UCSD-AML1 (cell line): ENCODE results near the gene UBE2I.

ENCODE experiments used
- DNase-seq: peaks from one replicate; lab custom pipeline; 2025; ENCODE audit not compliant: unreplicated experiment; lab: John Stamatoyannopoulos, UW

Gene UBE2I

DNA sequence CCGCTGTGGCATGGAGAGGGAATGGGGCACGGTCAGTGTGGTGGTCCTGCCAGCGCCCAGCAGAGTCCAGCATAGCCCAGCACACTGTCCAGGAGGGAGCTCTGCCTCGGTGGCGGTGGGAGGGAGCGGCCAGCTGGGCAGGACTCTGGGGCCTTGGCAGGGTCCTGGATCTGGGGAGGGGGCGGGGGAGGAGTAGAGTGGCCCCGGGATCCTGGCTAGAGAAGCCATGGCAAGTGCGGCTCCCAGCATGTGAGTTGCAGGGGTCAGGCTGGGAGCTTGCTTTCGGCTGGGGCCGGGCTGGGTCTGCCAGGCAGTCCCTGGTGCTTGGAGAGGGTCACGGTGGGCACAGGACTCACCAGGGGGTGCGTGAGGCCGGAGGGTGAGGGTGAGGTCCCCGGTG lies 46.2 kb downstream of the UBE2I start:
- DNase-seq: no peak

DNA sequence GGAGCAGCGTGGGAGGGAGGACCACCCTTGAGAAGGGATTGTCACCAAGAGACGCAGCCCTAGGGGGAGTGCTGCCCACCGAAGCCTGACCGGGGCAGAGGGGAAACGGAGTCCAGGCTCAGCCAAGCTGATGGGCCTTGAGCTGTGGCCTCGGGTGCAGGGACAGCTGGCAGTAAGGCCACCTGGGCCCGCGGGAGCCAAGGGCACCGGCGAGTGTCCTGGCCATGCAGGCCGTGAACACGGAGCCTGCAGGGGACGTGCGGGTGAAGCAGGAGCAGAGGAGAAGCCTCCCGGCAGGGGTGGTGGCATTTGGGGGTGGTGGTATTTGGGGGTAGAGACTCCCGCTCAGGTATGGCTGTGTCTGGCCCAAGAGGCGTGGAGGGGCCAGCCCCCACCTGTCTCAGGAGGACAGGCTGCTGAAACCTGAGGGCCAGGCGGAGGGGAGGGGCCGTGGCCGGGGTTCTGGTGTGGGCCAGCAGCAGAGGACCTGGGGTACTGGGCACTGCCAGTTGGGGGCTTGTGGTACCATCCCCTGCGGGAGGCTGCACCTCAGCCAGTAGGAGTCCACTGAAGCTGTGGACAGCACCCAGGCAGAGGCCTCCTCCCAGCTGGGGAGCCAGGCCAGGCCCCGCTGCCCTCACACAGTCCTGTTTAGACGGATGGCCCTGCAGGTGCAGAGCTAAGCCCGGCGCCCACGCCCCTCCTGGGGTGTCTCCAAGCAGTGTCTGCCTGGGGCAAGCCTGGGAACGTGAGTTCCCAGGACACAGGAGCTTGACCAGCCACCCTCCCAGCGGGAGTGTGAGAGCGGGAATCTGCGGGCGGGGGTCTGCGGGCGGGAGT lies 46.8 kb downstream of the UBE2I start:
- DNase-seq: no peak

DNA sequence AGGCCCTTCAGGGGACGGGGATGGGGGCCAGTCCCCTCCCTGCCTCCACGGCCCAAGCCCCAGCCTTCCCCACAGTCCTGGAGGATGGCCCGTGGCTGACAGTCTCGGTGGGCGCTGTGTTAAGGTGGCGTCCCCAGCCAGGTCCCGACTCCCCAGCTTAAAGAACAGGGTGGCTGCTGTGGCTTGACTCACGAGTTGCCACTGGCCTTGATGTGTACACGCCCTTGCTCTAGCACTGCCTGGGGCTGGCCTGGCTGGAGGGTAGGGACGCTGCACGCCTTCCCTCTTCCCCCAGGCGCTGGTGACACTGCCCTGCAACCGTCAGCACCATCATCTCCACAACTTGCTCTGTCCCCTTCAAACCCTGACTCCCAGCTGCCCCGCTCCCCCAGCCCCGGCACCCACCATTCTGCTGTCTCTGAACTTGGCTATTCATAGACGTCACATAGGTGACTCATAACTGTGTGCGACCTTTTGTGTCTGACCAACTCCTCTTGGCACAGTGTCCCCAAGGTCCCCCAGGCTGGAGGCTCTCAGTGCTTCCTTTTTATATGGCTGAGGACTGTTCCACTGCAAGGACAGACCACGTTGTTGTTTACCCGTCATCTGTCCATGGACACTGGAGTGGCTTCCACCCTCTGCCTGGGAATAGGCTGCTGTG lies 48.6 kb downstream of the UBE2I start:
- DNase-seq: no peak

DNA sequence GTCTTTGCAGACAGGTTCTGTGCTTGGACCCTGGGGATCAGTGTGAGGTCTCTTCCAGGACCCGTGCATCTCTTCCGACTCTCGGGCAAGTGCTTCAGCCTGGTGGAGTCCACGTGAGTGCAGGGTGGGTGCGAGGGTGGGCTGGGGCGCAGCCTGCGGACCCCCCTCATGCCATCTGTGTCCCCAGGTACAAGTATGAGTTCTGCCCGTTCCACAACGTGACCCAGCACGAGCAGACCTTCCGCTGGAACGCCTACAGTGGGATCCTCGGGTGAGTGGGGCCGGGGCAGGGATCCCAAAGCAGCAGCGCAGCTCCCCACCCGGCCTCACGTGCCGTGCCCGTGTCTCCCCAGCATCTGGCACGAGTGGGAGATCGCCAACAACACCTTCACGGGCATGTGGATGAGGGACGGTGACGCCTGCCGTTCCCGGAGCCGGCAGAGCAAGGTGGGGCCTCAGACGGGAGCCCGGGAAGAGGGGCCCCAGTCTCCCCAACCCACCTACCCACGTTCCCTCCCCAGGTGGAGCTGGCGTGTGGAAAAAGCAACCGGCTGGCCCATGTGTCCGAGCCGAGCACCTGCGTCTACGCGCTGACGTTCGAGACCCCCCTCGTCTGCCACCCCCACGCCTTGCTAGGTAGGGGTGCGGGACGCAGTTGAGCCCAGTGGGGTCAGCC lies 52.4 kb downstream of the UBE2I start:
- DNase-seq: no peak

DNA sequence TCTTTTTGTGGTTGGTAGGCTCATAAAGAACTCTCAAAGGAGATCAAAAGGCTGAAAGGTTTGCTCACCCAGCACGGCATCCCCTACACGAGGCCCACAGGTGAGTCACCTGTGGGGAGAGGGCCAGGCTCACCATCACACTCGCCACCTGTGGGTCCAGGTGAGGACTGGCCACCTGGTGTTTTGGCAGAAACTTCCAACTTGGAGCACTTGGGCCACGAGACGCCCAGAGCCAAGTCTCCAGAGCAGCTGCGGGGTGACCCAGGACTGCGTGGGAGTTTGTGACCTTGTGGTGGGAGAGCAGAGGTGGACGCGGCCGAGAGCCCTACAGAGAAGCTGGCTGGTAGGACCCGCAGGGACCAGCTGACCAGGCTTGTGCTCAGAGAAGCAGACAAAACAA lies 53.4 kb downstream of the UBE2I start:
- DNase-seq: no peak

DNA sequence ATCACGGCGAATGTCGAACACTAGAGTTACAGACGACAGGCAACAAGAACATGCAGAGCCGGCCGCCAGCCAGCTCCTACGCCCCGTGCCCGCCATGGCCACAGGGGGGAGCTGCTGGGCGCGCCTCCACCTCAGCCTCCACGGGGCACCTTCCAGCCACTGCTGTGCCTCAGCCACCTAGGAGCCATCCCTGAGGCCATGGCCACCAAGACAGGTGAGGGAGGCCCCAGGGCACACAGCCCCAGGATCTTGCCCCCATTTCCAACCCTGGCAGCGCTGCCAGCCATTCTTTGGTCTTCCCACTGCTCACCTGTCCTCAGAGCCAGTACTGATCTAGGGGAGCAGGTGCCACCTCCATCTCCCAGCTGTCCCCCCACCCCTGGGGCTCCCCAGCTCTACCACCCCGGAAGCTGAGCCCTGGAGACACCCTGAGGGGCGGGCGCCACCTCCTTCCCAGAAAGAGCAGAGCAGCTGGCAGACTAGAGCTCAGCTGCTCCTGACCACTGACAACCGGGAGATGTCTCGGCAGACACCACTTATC lies 54.1 kb downstream of the UBE2I start:
- DNase-seq: peak; percentile 58

DNA sequence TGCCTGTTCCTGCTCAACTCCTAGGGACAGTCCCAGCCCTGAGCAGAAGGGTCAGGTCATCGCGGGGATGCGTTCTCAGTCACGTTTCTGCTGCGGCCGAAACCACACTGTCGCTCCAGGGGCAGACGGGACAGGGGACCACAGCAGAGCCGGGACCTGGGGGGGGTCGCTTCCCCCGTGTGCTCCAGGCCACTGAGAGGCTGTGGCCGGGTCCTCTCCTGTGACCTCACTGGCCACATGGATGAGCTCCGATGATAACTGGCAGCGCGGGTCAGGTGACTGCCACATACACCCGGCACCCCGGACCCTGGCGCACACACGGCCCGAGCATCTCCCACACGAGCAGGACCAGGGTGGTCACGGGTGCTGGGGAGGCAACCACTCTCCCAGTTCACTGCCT lies 55.1 kb downstream of the UBE2I start:
- DNase-seq: no peak

DNA sequence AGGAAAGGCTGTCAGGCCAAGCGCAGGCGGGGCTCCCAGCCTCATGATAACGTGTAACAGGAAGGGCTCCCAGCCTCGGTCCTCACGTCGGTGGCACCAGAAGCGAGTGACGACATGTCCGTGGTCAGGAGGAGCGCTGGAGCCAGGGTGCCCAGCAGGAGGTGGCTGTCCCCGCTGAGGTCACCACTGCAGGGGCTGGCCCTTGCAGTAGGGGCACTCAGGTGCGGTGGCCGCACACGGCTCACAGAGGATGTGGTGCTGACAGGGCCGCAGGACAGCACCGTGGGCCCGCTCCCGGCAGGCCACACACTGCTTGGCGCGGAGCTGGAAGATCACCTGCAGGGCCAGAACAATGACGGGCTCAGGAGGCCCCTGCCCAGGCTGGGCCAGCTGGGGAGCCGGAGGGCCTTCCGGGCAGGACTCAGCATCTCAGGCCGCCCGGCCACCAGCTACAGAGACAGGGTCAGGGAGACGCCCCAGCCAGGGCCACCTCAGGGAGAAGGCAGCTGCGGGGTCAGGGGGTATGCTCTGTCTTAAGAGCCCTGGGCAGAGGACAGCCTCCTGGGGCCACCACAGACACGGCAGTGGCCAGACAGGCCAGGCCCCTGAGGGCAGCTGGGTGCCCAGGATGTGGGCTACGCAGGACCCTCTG lies 56.8 kb downstream of the UBE2I start:
- DNase-seq: no peak

DNA sequence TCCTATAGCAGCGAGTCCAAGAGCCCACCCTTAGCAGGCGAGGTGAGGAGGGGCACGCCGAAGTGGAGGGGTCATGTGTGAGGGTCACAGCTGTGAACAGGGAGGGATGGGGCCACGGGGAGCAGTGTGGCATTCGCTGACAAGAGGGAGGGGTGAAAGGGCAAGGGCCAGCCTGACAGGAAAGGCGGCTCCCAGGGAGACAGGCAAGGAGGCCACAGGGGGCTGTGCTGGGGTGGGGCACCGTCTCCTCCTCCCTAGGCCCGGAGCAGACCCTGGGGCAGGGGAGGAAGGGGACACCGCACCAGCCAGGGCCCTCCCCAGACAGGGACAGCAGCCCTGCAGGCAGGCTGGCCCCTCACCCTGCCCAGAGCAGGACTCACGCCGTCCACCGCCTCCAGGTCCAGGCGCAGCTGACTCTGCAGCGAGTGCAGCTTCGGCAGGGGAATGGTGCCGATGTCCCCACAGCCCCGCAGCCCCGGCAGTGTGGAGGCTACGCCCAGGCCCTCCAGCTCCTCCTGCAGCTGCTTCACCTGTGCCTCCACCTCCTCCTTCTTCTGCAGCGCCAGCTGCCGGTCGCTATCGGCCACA lies 57.4 kb downstream of the UBE2I start:
- DNase-seq: no peak

DNA sequence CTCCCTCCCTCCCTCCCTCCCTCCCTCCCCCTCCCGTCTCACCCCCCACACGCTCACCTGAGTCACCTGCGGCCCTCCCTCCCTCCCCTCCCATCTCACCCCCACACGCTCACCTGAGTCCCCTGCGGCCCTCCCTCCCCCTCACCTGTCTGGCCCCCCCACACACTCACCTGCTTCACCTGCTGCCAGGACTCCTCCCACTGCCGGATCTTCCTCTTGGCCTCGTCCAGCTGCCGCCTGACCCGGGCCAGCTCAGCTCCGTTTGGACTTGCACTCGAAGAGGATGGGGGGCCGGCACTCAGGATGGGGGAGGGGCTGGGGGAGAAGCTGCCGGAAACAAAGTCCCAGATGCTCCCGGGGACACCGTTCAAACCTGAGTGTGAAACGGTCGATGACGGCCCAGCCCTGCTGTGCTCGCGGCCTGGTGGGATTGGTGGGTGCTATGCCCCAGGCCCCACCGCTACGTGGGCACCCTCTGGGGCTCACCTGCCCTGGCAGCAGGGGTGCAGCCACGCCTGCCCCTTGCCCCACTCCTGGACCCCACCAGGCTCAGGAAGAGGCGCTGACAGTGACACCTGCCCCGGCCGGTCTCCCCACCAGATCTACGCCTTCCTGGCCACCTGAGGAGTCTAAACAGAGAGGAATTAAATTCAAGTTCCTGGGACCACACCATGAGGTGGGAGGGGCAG lies 58.2 kb downstream of the UBE2I start:
- no peak for DNase-seq

DNA sequence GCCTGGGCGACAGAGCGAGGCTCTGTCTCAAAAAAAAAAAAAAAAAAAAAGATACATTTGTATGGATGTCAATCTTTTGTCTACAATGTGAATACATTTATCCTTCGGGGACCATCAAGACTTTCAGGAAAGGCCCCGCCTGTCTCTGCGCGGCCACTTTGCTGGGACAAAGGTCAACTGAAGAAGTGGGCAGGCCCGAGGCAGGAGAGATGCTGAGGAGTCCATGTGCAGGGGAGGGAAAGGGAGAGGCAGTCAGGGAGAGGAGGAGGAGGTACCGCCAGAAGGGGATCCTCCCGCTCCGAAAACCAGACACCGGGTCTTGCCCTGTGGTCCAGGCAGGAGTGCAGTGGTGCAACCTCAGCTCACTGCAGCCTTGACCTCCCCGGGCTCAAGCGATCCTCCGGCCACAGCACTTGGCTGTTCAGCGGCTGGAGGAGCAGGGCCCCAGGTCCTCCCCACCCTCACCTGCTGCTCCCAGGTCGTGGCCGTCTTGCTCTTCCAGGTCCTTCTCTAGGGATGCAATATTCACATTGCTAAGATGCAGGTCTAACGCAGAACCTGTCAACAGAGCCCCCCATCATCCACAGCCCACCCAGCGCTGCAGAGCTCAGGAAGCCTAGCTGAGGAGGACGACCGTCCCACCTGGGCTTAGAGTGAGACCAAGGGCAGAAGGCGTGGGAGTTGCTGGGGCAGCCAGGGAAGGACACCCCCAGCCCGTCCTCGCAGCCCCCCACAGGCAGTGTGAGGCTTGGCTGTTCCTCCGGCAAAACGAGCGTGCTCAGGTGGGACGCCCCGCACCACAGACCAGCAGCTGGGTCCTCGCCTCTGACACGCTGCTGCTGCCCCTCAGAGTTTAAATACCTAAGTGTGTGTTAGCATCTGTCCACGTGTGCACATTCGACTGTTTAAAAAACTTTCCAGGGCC lies 61.9 kb downstream of the UBE2I start:
- no peak for DNase-seq

DNA sequence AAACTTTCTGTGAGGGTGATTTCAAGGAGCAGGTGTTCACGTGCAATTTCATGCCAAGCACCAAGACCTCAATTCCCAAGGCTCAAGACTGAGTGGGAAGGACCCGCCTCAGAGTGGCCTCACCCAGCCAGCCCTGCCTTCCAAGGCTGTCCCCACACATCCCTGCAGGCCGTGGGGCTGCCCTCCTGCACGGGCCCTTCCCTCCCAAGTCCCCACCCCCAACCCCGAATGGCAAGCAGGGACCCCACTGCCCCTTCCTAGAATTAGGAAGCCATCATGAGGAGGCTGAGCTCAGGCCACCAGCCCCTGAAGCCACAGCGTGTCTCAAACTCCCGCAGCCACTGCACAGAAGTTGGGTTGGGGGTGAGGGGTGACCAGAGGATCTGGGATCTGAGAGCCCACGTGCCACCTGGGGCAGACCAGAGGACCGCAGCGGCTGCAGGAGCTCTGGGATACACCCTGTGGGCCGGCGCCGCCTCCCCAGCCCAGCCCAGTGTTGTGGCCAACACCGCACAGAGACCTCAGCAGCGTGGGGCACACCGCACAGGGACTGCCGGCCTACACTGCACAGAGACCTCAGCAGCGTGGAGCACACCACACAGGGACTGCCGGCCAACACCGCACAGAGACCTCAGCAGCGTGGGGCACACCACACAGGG lies 63.0 kb downstream of the UBE2I start:
- DNase-seq: no peak

DNA sequence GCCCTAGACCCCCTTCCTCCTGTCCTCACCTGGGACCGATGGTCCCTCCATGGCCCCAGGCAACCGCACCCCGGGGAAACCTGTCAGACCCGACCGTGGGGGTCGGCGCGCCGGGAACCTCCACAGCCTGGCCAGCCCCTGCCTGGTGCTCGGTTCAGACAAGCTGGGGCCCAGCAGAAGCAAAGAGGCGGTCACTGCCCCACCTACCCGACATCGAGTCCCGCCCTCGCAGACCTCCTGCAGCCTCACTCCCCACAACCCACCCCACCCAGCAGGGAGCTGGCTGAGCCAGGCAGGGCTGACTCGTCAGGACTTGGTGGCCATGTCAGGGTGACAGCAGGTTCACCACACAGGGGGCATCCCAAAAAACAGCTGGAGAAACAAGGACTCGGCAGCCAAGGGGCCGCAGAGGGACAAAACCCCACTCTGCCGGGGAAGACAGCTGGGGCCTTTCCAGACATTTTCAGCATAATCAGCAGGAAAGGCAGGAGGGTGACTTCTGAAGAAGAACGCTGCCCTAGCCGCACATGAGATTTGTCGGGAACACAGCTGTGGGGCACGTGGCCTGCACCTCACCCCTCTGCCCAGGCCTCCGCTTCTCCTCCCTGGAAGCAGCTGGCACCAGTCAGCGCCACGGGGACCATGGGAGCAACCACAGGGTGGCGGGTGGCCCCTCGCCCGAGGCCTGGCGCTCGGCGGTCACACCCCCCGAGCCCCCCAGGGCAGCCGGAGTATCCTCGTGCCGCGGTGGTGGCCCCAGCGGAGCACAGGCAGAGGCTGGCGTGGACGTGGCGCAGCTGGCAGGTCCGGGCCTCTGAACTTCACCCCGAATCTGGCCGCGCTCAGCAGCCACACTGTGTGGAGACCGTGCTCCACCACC lies 65.2 kb downstream of the UBE2I start:
- DNase-seq: no peak

DNA sequence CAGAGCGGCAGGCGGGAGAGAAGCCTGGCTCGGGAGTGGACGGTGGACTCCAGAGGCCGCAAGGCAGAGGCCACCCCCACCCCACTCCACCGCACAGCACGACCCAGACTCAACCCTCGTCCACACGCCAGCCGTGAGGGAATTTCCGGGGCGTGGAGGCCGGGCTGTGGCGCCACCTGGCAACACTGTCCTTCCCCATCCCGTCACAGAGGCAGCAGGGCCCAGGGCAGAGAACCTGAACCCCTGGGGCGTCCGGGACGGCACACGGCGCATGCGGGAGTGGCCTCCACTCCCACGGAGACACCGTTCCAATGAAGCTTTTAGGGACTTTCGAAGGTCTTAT lies 65.8 kb downstream of the UBE2I start:
- DNase-seq: no peak

DNA sequence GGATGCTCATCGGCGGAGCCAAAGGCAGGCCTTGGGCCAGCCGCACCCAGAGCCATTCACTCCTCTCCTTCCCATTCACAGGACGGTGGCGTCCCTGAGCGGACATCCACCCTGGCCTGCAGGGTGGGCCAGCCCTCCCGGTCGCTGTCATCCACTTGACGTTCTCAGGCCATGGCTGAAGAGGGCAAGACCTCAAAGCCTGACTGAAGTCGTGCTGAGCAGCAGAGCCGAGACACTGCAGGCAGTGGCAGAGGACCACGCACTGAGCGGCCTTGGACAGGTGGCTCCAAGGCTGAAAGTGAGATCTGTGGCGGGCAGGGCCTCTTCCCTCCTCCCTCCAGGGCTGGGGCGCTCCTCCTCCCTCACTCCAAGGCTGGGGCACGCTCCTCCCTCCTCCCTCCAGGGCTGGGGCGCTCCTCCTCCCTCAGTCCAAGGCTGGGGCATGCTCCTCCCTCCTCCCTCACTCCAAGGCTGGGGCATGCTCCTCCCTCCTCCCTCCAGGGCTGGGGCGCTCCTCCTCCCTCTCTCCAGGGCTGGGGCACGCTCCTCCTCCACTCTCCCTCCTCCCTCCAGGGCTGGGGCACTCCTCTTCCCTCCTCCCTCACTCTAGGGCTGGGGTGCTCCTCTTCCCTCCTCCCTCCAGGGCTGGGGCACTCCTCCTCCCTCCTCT lies 66.4 kb downstream of the UBE2I start:
- no peak for DNase-seq
